ENCODE data around the gene CFAP46. TPM values are rescaled to one million over a fixed set of nuclear protein-coding genes. Genes with fewer than 3 reads are reported as not detected.

CFAP46 gene
- total and polyA plus RNA-seq, 9 of the 15 experiments (the other 6 are each of a cell fraction or from before 2014, with no cell fraction given) = not detected

GRCh38 chr10:132870426-132870825 lies 71.9 kb downstream of the CFAP46 start (continued):
- TF ChIP-seq THAP12 (CRISPR knock-in tag; IDR thresholded peaks at IDR 0.05) = no peak

GRCh38 chr10:132869621-132870020 lies 72.7 kb downstream of the CFAP46 start:
- ChIA-PET CTCF (ENCODE audit: low intra/inter-chr PET ratio) (no interaction called here), POLR2A (interaction anchor here (2.6 kb wide), 1 partner anchor 11 kb away, joined by 7 read pairs; no protein-coding TSS in a partner anchor)
- no peak overlapping the region for H3K27ac ChIP-seq (ENCODE audit: extremely low read depth, low read depth, low read length)
- no peaks in the 10 kb centered on the region for H3K9me1 ChIP-seq (ENCODE audit: control insufficient read depth, insufficient read depth, low read length)
- ATAC-seq (no peak), FAIRE-seq (no peak), DNase-seq (ENCODE audit: extremely low read depth in 1 of 4, low spot score in 3 of 4) (no peak)
- no TSS peak for BruUV-seq (replicated peaks)
- H4K20me1 ChIP-seq (replicated peaks; ENCODE audit: control insufficient read depth, insufficient read depth, low read length) = 0 out of 2 replicates have a peak, but pooled peaks cover 5% of the 10 kb centered on the region
- H3K4me3 ChIP-seq = no peak overlapping the region
- H3K9ac ChIP-seq (ENCODE audit: insufficient read depth in 1 of 2, low read depth in 2 of 2, low read length in 2 of 2) = no peak overlapping the region
- no peaks in the 10 kb centered on the region for H3K36me3 ChIP-seq (ENCODE audit: control insufficient read depth, insufficient read depth, low read length)
- no peak for TF ChIP-seq ELK1 (CRISPR knock-in tag; IDR thresholded peaks at IDR 0.05)
- no peak for TF ChIP-seq NCOA2 (IDR thresholded peaks at IDR 0.05; ENCODE audit: partially characterized antibody in 2 of 2)
- no peak for TF ChIP-seq XRCC4 (IDR thresholded peaks at IDR 0.05; ENCODE audit: extremely low read depth, insufficient read depth, insufficient read length)
- no peak for TF ChIP-seq PKNOX1 (IDR thresholded peaks at IDR 0.05)
- TF ChIP-seq SNRNP70 (optimal IDR thresholded peaks at IDR 0.05; ENCODE audit: low read depth, low read length) = no peak
- TF ChIP-seq CTCF (IDR thresholded peaks at IDR 0.05 in 2 of 3, conservative IDR thresholded peaks at IDR 0.05 in 1 of 3; ENCODE audit: insufficient read depth in 2 of 3, low read depth in 1 of 3, low read length in 3 of 3) = no peak
- no peak for TF ChIP-seq CBX5 (IDR thresholded peaks at IDR 0.05; ENCODE audit: borderline replicate concordance, low read depth)
- TF ChIP-seq ELF1 (tag; IDR thresholded peaks at IDR 0.05) = no peak
- no peak for TF ChIP-seq MYBL2 (IDR thresholded peaks at IDR 0.05; ENCODE audit: low read depth)
- TF ChIP-seq MYBL2 (CRISPR knock-in tag; IDR thresholded peaks at IDR 0.05; ENCODE audit: borderline replicate concordance) = no peak
- no peak for TF ChIP-seq PRMT5 (CRISPR knock-in tag; IDR thresholded peaks at IDR 0.05)
- TF ChIP-seq ZNF165 (CRISPR knock-in tag; IDR thresholded peaks at IDR 0.05; ENCODE audit: borderline replicate concordance) = no peak
- H3K4me2 ChIP-seq (ENCODE audit: insufficient read depth, low read length) = no peak overlapping the region
- H3K27me3 ChIP-seq (ENCODE audit: control insufficient read depth in 2 of 2, insufficient read depth in 2 of 2, low read length in 2 of 2) = peaks cover 0 to 54% of the 10 kb centered on the region in 2 experiments; a peak in 4 of 5 replicates
- no peaks in the 10 kb centered on the region for H3K9me3 ChIP-seq (replicated peaks; ENCODE audit: control insufficient read depth, insufficient read depth, low read depth, low read length)
- no peak overlapping the region for H2AFZ ChIP-seq (ENCODE audit: low read depth, low read length)
- no peaks in the 10 kb centered on the region for H3K79me2 ChIP-seq (ENCODE audit: control insufficient read depth, insufficient read depth, low read length)
- peaks cover 0 to 6% of the 10 kb centered on the region in 2 experiments; a peak in 1 of 5 replicates for H3K4me1 ChIP-seq (replicated peaks in 1 of 2; ENCODE audit: control insufficient read depth in 2 of 2, insufficient read depth in 2 of 2, low read length in 2 of 2)
- WGBS (ENCODE audit: insufficient coverage, low coverage, missing lambda C conversion rate) = 2% methylated on average over 12 of the region's 16 CpGs
- intact Hi-C loops (cut with micrococcal nuclease) (no loop called here), in situ Hi-C loops (cut with MboI) (no loop called here)
